GM12801 (cell line): ENCODE measurements around the gene CDKL5.

Experiments used
- CTCF ChIP-seq: IDR thresholded peaks from one replicate; pipeline ENCODE4 v1.5.1; 2011; ENCODE audit warnings: control low read depth; ENCODE audit not compliant: insufficient read length; ENCODE audit errors: extremely low read depth

CDKL5 gene

GRCh38 chrX:18643243-18643642, 217.8 kb downstream of the CDKL5 start:
- TF ChIP-seq CTCF, result no peak

DNA sequence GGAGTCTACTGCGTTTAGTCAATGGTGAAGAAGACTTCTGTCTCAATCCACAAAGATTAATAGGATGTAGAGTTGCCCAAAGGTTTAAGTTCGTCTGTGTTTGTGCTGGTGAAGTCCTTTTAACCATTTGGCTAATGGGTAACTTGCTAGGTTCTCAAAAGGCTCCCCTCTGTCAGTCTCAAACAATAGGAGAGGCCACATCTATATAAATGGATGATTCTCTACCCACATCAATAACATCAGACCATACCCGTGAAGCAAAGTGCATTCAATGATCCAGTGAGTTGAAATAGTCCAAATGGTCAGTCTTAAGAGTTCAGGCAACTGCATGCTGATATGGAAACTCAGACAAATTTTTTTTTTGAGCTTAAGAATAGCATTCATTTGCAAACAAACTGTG, 218.4 kb downstream of the CDKL5 start:
- no peak for TF ChIP-seq CTCF

- no peak for TF ChIP-seq CTCF
Observed at GRCh38 chrX:18647621-18648020, 222.2 kb downstream of the CDKL5 start.

DNA sequence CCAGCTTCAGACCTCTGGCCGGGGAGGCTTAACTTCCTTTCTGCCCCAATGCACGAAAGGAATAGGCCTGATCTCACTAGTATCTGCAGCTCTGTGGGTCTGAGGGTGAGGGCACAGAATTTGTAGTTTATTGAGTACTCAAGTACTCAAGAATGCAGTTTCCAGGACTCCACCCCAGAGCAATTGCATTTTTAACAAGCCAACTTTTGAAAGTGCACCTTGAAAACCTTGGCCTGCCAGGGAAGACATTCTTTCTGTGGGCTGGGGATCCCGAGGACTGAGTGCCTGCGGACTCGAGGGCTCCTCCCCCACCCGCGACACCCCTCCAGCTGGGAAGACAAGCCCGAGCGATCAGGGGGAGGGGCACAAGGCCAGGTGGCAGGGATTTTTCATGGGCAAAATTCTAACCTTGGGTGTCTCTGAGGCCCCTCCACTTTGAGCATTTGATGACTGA, 224.1 kb downstream of the CDKL5 start:
- TF ChIP-seq CTCF, result no peak

DNA sequence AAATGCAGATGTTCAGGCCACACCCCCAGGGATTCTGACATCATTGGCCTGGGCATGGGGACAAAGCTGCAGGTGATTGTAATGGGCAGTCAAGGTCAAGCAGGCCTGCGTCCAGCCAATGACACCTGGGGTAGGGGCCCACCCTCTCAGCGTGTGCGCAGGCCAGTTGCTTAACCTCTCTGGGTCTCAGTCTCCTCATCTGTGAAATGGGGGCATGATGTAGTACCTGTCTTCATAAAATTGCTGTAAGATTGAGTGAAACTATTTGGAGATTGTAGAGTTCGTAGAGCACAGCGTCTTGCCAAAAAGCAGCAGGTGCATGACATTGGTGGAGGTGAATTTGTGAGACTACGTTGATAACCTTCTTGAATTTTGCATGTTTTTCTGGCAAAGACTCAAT, 225.3 kb downstream of the CDKL5 start:
- no peak for TF ChIP-seq CTCF

GRCh38 chrX:18652636-18653035, 227.2 kb downstream of the CDKL5 start:
- no peak for TF ChIP-seq CTCF

DNA sequence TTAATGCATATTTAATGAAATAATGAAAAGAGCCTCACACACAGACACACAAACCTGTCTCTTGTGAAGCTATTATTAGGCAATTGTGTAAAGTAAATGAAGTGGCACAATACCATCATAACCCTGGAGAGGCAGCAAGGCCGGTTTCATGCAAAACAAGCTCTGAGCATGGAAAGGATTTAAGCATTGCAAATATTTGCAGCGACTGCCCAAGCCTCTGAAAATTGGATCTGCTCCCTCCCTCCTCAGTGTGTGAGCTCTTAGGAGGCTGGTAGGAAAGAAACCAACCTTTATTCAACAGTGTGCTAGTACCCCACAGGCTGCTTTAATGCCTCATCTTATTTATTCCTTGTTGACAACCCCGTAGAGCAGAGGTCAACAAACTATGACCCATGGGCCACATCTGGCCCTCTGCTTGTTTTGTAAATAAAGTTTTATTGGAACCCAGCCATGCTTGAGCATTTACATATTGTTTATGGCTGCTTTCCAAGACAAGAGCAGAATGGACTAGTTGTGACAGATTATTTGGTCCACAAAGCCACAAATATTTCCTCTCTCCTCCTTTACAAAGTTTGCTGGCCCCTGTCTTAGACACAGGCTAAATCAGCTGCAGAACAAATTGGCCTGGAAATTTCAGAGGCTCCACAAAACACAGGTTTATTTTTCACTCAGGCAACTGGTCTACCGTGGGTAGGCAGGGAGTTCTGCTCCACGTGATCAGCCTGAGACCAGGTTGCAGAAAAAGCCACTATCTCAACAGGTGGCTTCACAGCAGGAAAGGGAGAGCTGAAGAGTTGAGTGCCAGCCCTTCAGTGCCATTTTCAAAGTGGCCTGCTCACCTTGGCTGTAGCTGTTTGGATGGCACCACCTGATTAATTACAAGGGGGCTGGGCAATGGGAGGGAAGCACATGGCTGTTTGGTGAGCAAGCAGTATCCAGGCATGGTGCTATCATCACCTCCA, 229.7 kb downstream of the CDKL5 start:
- no peak for TF ChIP-seq CTCF
